GM18951 (cell line): ENCODE results near the gene NUTF2.
"Not testable (repeated sequence)": the region's sequence is repeated elsewhere in the genome, so short reads cannot be mapped to it uniquely, and the experiment has no call there.

Experiments
- POLR2A ChIP-seq: IDR thresholded peaks from 4 replicates; pipeline ENCODE4 v1.6.1; 2011; ENCODE audit warnings: mild to moderate bottlenecking; ENCODE audit not compliant: insufficient read length, insufficient read depth; ENCODE audit errors: extremely low read depth
- in situ Hi-C: fragments of 300-500 bp; cut with MboI; formaldehyde crosslinking; loops from one replicate; pipeline ENCODE4 v1.12.0; 2022; ENCODE audit warnings: low sequenced_read_pairs, mixed read lengths, inconsistent platforms; ENCODE audit not compliant: unreplicated experiment

The NUTF2 gene

GRCh38 chr16:67897231-67897630 is 50.5 kb downstream of the NUTF2 start:
- in situ Hi-C loops: no loop called here
- TF ChIP-seq POLR2A: no peak

GRCh38 chr16:67901734-67902133 is 55.0 kb downstream of the NUTF2 start:
- in situ Hi-C loops: no loop called here
- TF ChIP-seq POLR2A: no peak

- no peak for TF ChIP-seq POLR2A
- in situ Hi-C loops: no loop called here
Observed at GRCh38 chr16:67902831-67903230, 56.1 kb downstream of the NUTF2 start.

- in situ Hi-C loops: no loop called here
- no peak for TF ChIP-seq POLR2A
Observed at GRCh38 chr16:67907397-67908180, 60.9 kb downstream of the NUTF2 start.

- no peak for TF ChIP-seq POLR2A
- in situ Hi-C loops: no loop called here
Observed at GRCh38 chr16:67909056-67909742, 62.5 kb downstream of the NUTF2 start.

- no peak for TF ChIP-seq POLR2A
- in situ Hi-C loops: no loop called here
Observed at GRCh38 chr16:67910158-67910557, 63.4 kb downstream of the NUTF2 start.

- no peak for TF ChIP-seq POLR2A
- in situ Hi-C loops: no loop called here
Observed at GRCh38 chr16:67914758-67915495, 68.2 kb downstream of the NUTF2 start.

GRCh38 chr16:67915496-67915769 is 68.7 kb downstream of the NUTF2 start:
- in situ Hi-C loops: not testable (repeated sequence)

GRCh38 chr16:67915831-67916723 is 69.3 kb downstream of the NUTF2 start:
- in situ Hi-C loops: no loop called here
- TF ChIP-seq POLR2A: no peak

- in situ Hi-C loops: no loop called here
- TF ChIP-seq POLR2A: no peak
Observed at GRCh38 chr16:67917140-67917851, 70.6 kb downstream of the NUTF2 start.

- no peak for TF ChIP-seq POLR2A
- in situ Hi-C loops: no loop called here
Observed at GRCh38 chr16:67917852-67918236, 71.1 kb downstream of the NUTF2 start.

GRCh38 chr16:67919622-67920221 is 73.0 kb downstream of the NUTF2 start:
- in situ Hi-C loops: no loop called here
- TF ChIP-seq POLR2A: no peak
